Measurements from ENCODE around the gene PRPF40B. TPM values are rescaled to one million over a fixed set of nuclear protein-coding genes. Genes with fewer than 3 reads are reported as not detected.

PRPF40B gene
- total and polyA plus RNA-seq, 9 of the 15 experiments (the other 6 are each of a cell fraction or from before 2014, with no cell fraction given): 0.55 to 10.6 (median 4.8) TPM

- H3K9me1 ChIP-seq (ENCODE audit: control insufficient read depth, insufficient read depth, low read length): peaks cover 6% of the 10 kb centered on the region
- CTCF ChIA-PET (ENCODE audit: low intra/inter-chr PET ratio): interaction anchor here (2.1 kb wide), 1 partner anchor 24 kb away, joined by 5 read pairs; no protein-coding TSS in a partner anchor
- BruUV-seq (replicated peaks): no TSS peak
- H4K20me1 ChIP-seq (replicated peaks; ENCODE audit: control insufficient read depth, insufficient read depth, low read length): peaks cover 16% of the 10 kb centered on the region; the same call in 1 of the 2 replicates
- 58% methylated on average over 9 of the region's 9 CpGs for WGBS (ENCODE audit: insufficient coverage, low coverage, missing lambda C conversion rate)
- H3K9me3 ChIP-seq (replicated peaks; ENCODE audit: control insufficient read depth, insufficient read depth, low read depth, low read length): no peaks in the 10 kb centered on the region
- POLR2A ChIA-PET: interaction anchor here (0.6 to 1.2 kb wide), 4 partner anchors 11 to 134 kb away, joined by 3 to 4 read pairs (median 3); no protein-coding TSS in a partner anchor
- H3K4me3 ChIP-seq: no peak overlapping the region
- in situ Hi-C loops (cut with MboI) (no loop called here), intact Hi-C loops (cut with micrococcal nuclease) (no loop called here)
- FAIRE-seq (peak; percentile 61), DNase-seq (ENCODE audit: extremely low read depth in 1 of 4, low spot score in 3 of 4) (peak in 2 of 4 experiments; percentile 47 to 53), ATAC-seq (peak; percentile 68)
- H3K27ac ChIP-seq (ENCODE audit: extremely low read depth, low read depth, low read length): no peak overlapping the region
- H3K4me2 ChIP-seq (ENCODE audit: insufficient read depth, low read length): no peak overlapping the region
- H3K36me3 ChIP-seq (ENCODE audit: control insufficient read depth, insufficient read depth, low read length): peaks cover 34% of the 10 kb centered on the region; the same call in 1 of the 3 replicates
- peak overlapping the region in 1 of 2 experiments; percentile 67; a peak in 1 of 4 replicates for H3K9ac ChIP-seq (ENCODE audit: insufficient read depth in 1 of 2, low read depth in 2 of 2, low read length in 2 of 2)
- H2AFZ ChIP-seq (ENCODE audit: low read depth, low read length): no peak overlapping the region
- peaks cover 5 to 15% of the 10 kb centered on the region in 2 experiments; a peak in 4 of 5 replicates for H3K4me1 ChIP-seq (replicated peaks in 1 of 2; ENCODE audit: control insufficient read depth in 2 of 2, insufficient read depth in 2 of 2, low read length in 2 of 2)
- H3K27me3 ChIP-seq (ENCODE audit: control insufficient read depth in 2 of 2, insufficient read depth in 2 of 2, low read length in 2 of 2): no peaks in the 10 kb centered on the region
- H3K79me2 ChIP-seq (ENCODE audit: control insufficient read depth, insufficient read depth, low read length): peaks cover 4% of the 10 kb centered on the region; the same call in 2 of the 3 replicates
- TF ChIP-seq CBFA2T3 (IDR thresholded peaks at IDR 0.05) (peak; percentile 17; the same call in 1 of the 2 replicates), NKRF (IDR thresholded peaks at IDR 0.05; ENCODE audit: borderline replicate concordance) (no peak), FOXK1 (CRISPR knock-in tag; IDR thresholded peaks at IDR 0.05; ENCODE audit: borderline replicate concordance) (no peak), TFAP4 (CRISPR knock-in tag; IDR thresholded peaks at IDR 0.05; ENCODE audit: borderline replicate concordance) (peak; percentile 80), OTX1 (CRISPR knock-in tag; IDR thresholded peaks at IDR 0.05) (no peak), MBD1 (CRISPR knock-in tag; IDR thresholded peaks at IDR 0.05) (no peak), ZBTB9 (CRISPR knock-in tag; IDR thresholded peaks at IDR 0.05) (no peak), COPS2 (conservative IDR thresholded peaks at IDR 0.05) (no peak), ZNF280B (CRISPR knock-in tag; IDR thresholded peaks at IDR 0.05) (no peak), ARID2 (IDR thresholded peaks at IDR 0.05) (no peak), USF1 (CRISPR knock-in tag; IDR thresholded peaks at IDR 0.05) (peak; percentile 61)
Observed at GRCh38 chr12:49577589-49578315, 45.6 kb upstream of the PRPF40B start.

Data from K562 (cell line).